Measurements from ENCODE around the gene HSPG2.

- TF ChIP-seq CTCF (conservative IDR thresholded peaks at IDR 0.05; ENCODE audit: low read depth, low read length) (no peak), EZH2phosphoT487 (IDR thresholded peaks at IDR 0.05; ENCODE audit: borderline replicate concordance, low read length) (no peak), EZH2 (IDR thresholded peaks at IDR 0.05; ENCODE audit: low read length, unreplicated experiment) (no peak)
Measured at GRCh38 chr1:21907079-21907418, 30.1 kb downstream of the HSPG2 start.

Data from PC-3 (cell line).